GM18526 (cell line): Measurements from ENCODE around the gene ADCY2.

ENCODE experiments used
- POLR2A ChIP-seq: IDR thresholded peaks from 3 replicates; pipeline ENCODE4 v1.6.1; 2011; ENCODE audit not compliant: insufficient read length; ENCODE audit errors: extremely low read depth

ADCY2 gene

GRCh38 chr5:7629561-7629960, 233.6 kb downstream of the ADCY2 start:
- no peak for TF ChIP-seq POLR2A

GRCh38 chr5:7634837-7635236, 238.9 kb downstream of the ADCY2 start:
- no peak for TF ChIP-seq POLR2A

- TF ChIP-seq POLR2A = no peak
Measured at GRCh38 chr5:7638456-7638855, 242.5 kb downstream of the ADCY2 start.

GRCh38 chr5:7642029-7642428, 246.1 kb downstream of the ADCY2 start:
- no peak for TF ChIP-seq POLR2A

GRCh38 chr5:7644723-7645122, 248.8 kb downstream of the ADCY2 start:
- TF ChIP-seq POLR2A = no peak

- no peak for TF ChIP-seq POLR2A
Measured at GRCh38 chr5:7650755-7651154, 254.8 kb downstream of the ADCY2 start.

- no peak for TF ChIP-seq POLR2A
Measured at GRCh38 chr5:7653046-7653445, 257.1 kb downstream of the ADCY2 start.

GRCh38 chr5:7657153-7657552, 261.2 kb downstream of the ADCY2 start:
- TF ChIP-seq POLR2A = no peak

GRCh38 chr5:7659420-7659819, 263.5 kb downstream of the ADCY2 start:
- no peak for TF ChIP-seq POLR2A

- no peak for TF ChIP-seq POLR2A
Measured at GRCh38 chr5:7662289-7662688, 266.4 kb downstream of the ADCY2 start.

GRCh38 chr5:7663808-7664207, 267.9 kb downstream of the ADCY2 start:
- no peak for TF ChIP-seq POLR2A

GRCh38 chr5:7664208-7664607, 268.3 kb downstream of the ADCY2 start:
- no peak for TF ChIP-seq POLR2A

GRCh38 chr5:7667216-7667767, 271.4 kb downstream of the ADCY2 start:
- TF ChIP-seq POLR2A = no peak

- TF ChIP-seq POLR2A = no peak
Measured at GRCh38 chr5:7668161-7668560, 272.2 kb downstream of the ADCY2 start.

GRCh38 chr5:7668627-7669026, 272.7 kb downstream of the ADCY2 start:
- no peak for TF ChIP-seq POLR2A

- TF ChIP-seq POLR2A = no peak
Measured at GRCh38 chr5:7671381-7671993, 275.5 kb downstream of the ADCY2 start.

GRCh38 chr5:7673658-7674057, 277.7 kb downstream of the ADCY2 start:
- no peak for TF ChIP-seq POLR2A
